GM18868 (cell line): ENCODE measurements around the gene GRIK3.

ENCODE experiments used
- ATAC-seq: cut with Tn5 transposase; IDR thresholded peaks from one replicate; pipeline ENCODE4 v1.9.1; 2021; ENCODE audit warnings: mild to moderate bottlenecking, moderate library complexity; ENCODE audit not compliant: unreplicated experiment

The GRIK3 gene

GRCh38 chr1:36859926-36860325, 174.4 kb downstream of the GRIK3 start:
- no peak for ATAC-seq

GRCh38 chr1:36858981-36859380, 175.3 kb downstream of the GRIK3 start:
- ATAC-seq, result no peak

- ATAC-seq, result no peak
These were observed 175.8 kb downstream of the GRIK3 start for GRCh38 chr1:36858553-36858952.

GRCh38 chr1:36857754-36858153, 176.6 kb downstream of the GRIK3 start:
- ATAC-seq, result no peak

- ATAC-seq, result no peak
These were observed 178.4 kb downstream of the GRIK3 start for GRCh38 chr1:36855699-36856494.

- no peak for ATAC-seq
These were observed 180.7 kb downstream of the GRIK3 start for GRCh38 chr1:36853638-36854037.

GRCh38 chr1:36852586-36852985, 181.7 kb downstream of the GRIK3 start:
- ATAC-seq, result no peak

GRCh38 chr1:36851595-36851994, 182.7 kb downstream of the GRIK3 start:
- no peak for ATAC-seq

GRCh38 chr1:36851087-36851486, 183.2 kb downstream of the GRIK3 start:
- ATAC-seq, result no peak

GRCh38 chr1:36849956-36850355, 184.4 kb downstream of the GRIK3 start:
- ATAC-seq, result no peak

GRCh38 chr1:36847761-36848160, 186.6 kb downstream of the GRIK3 start:
- ATAC-seq, result no peak

- ATAC-seq, result no peak
These were observed 187.1 kb downstream of the GRIK3 start for GRCh38 chr1:36847186-36847585.

- no peak for ATAC-seq
These were observed 188.0 kb downstream of the GRIK3 start for GRCh38 chr1:36846357-36846756.

- no peak for ATAC-seq
These were observed 188.5 kb downstream of the GRIK3 start for GRCh38 chr1:36845802-36846201.

GRCh38 chr1:36844917-36845316, 189.4 kb downstream of the GRIK3 start:
- no peak for ATAC-seq

GRCh38 chr1:36843906-36844610, 190.3 kb downstream of the GRIK3 start:
- ATAC-seq, result no peak

- no peak for ATAC-seq
These were observed 191.3 kb downstream of the GRIK3 start for GRCh38 chr1:36843027-36843426.

GRCh38 chr1:36842448-36842847, 191.9 kb downstream of the GRIK3 start:
- ATAC-seq, result no peak

- no peak for ATAC-seq
These were observed 194.8 kb downstream of the GRIK3 start for GRCh38 chr1:36839485-36839884.

GRCh38 chr1:36838888-36839287, 195.4 kb downstream of the GRIK3 start:
- ATAC-seq, result no peak

- no peak for ATAC-seq
These were observed 197.4 kb downstream of the GRIK3 start for GRCh38 chr1:36836916-36837315.

GRCh38 chr1:36836196-36836883, 198.0 kb downstream of the GRIK3 start:
- no peak for ATAC-seq
